Stimulated activated naive CD4-positive, alpha-beta T cell (primary cell): ENCODE data around the gene NAA10.

Experiments used
- DNase-seq, 6 experiments: peaks; one replicate each; lab custom pipeline; 2025; lab: John Stamatoyannopoulos, UW

NAA10 gene

GRCh38 chrX:153948002-153948466 lies 13.2 kb upstream of the NAA10 start:
- no peak for DNase-seq

DNA sequence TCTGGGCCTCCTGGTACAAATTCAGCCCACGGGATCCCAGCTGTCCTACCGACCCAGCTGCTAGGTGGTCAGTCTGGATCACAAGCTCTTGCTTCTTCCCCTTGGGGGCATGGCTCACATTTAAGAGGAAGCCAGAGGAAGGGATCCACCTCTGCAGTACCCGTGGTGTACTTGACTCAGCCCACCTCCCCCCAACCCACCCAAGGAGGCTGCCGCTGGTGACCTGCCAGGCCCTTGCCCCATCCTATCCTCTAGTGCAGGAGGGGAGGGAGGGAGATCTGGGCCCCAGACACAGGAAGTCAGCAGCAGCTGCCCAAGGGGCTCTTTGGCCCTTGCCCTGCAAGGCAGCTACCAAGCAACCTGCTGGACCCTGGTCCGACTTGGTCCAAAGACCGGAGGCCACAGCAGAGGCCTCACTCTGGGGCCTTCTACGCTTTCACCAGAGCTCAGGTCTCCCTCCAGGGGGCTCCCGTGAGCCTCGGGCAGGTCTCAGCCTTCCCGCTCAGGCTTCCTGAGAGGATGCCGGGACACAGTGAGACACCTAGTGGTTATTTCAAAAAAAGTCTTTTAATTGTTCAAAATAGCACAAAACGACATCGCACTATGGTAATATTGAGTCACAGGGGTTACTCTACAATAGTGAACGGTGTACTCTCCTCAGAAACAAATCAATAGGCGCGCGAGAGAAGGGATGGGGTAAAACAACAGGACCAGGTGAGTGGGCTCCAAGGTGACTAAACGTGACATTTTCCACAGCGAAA lies 12.4 kb upstream of the NAA10 start:
- peak; percentile 63 to 81 (median 68) for DNase-seq

- no peak for DNase-seq
These were observed 11.4 kb upstream of the NAA10 start for GRCh38 chrX:153945956-153946943.

GRCh38 chrX:153944800-153945150 lies 9.9 kb upstream of the NAA10 start:
- no peak for DNase-seq

- DNase-seq: peak in 5 of 6 experiments; percentile 8 to 39 (median 17)
These were observed 9.4 kb upstream of the NAA10 start, which contains the start of gene RENBP for GRCh38 chrX:153944140-153944799. Gene RENBP (minus strand): TSS chrX:153944643. CDS start chrX:153944610, 33 bp downstream.

- no peak for DNase-seq
These were observed 6.8 kb upstream of the NAA10 start for GRCh38 chrX:153941336-153942252.

GRCh38 chrX:153939573-153939972 lies 4.7 kb upstream of the NAA10 start:
- no peak for DNase-seq

- no peak for DNase-seq
These were observed 3.5 kb upstream of the NAA10 start for GRCh38 chrX:153938226-153938786.

DNA sequence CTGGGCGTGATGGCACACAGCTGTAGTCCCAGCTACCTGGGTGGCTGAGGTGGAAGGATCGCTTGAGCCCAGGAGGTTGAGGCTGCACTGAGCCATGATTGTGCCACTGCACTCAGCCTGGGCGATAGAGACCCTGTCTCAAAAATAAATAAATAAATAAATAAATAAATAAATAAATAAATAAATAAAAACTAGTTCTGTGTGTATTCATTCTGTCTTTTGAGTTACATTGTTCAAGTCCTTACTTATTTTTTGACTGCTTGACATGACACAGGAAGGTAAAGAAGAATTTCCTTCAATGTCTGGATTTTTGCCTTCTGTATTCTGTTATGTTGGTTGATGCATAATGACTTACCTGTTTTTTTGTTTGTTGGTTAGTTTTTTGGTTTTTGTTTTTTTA lies 2.2 kb upstream of the NAA10 start:
- no peak for DNase-seq

- DNase-seq: peak in 2 of 6 experiments; percentile 27 to 39
These were observed 552 bp upstream of the NAA10 start for GRCh38 chrX:153935326-153935851.

DNA sequence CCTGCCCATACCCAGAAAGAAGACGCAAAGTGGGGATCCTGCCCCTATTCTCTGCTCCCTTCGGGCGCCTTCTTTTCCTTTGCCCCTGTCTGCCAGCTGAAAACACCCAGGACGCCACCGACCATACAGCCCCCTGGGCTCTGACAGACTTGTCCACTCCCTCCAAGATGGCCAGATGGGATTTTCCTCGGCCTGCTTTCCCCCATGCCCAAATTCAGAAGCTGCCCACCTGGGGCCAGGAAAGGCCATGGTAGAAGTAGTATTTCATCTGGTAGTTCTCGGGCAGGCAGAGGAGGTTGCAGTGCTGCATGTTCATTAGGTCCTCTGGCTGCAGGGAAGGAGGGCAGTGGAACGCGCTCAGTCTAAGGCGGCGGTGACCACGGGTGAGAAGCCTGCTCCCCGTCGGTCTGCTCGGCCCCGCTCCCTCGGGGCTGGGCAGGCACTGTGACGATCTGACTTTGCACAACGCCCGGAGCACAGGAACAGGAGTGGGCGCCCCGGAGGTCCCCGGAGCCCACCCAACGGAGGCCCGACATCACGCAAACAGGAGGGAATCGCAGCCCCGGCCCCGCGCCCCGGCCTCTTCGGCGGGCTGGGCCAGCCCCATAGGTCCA lies 582 bp downstream of the NAA10 start:
- DNase-seq: no peak

GRCh38 chrX:153933748-153934147 lies 1.1 kb downstream of the NAA10 start:
- no peak for DNase-seq

DNA sequence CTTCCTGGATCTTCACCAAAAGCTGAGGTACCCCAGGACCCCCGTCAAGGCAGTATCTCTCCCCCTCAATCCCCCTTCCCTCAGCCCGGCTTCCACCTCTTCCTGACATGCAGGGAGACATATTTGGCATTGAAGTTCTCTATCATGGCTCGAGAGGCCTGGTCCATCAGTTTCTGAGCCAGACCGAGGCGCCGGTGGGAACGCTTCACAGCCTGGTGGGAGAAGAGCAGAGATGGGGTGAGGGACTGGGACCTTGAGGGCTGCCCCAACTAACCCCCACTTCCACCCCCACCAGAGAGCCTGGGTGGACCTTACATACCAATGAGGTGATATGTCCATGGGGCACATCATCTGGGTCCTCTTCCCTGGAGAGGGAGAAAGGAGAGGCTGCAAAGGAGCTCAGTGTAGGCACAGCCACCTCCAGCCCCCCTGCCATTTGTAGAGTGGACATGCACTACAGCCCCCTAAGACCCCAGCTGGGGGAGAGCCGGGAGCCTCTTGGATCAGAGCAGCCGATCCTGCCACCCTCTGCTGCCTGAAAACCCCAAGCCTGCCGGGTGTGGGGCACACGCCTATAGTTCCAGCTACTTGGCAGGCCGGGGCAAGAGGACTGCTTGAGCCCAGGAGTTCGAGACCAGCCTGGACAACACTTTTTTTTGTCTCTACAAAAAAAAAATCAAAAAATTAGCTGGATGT lies 2.5 kb downstream of the NAA10 start:
- DNase-seq: no peak

GRCh38 chrX:153931748-153932147 lies 3.1 kb downstream of the NAA10 start:
- DNase-seq: no peak

DNA sequence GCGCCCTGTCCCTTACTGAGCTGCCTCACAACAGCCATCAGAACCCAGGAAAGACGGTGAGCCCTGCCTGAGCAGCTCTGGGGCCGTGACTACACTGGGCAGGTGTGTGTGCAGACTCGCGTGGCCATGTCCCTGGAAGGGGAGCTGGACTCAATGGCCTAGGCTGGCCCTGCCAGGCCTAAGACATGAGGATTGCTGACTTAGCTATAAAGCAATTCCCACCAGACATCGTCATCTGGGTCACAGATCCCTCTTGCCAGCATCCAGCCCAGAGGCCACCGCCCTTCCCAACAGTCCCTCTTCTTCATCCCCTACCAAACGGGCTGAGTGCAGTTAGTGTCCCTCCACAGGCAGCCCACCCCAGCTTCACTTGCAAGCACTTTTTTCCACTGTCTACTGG lies 3.7 kb downstream of the NAA10 start:
- no peak for DNase-seq

- no peak for DNase-seq
These were observed 4.6 kb downstream of the NAA10 start for GRCh38 chrX:153930011-153930910.

- DNase-seq: no peak
These were observed 5.3 kb downstream of the NAA10 start for GRCh38 chrX:153929576-153929975.

DNA sequence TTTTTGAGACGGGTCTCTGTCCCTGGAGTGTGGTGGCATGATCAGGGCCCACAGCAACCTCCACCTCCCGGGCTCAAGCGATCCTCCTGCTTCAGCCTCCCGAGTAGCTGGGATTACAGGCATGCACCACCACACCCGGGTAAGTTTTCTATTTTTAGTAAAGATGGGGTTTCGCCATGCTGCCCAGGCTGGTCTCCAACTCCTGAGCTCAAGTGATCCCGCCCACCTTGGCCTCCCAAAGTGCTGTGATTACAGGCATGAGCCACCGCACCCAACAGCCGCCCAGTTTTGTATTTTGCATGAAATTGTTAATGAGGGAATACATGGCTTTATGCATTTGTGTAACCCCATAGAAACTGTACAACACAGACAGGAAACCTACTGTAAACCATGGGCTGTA lies 6.0 kb downstream of the NAA10 start:
- DNase-seq: no peak
